GM23338 (cell line): ENCODE data around the gene ENTREP3. TPM values are rescaled to one million over a fixed set of nuclear protein-coding genes. Genes with fewer than 3 reads are reported as not detected.
A peak's percentile ranks its signal among the peaks of the same experiment; 100 is the strongest.

Experiments
- ATAC-seq: fragments of 200-7000 bp; cut with Tn5 transposase; 3 replicates; pipeline ENCODE4 v1.9.1; 2020
- DNase-seq: peaks from one replicate; pipeline ENCODE4 v3.0.0-alpha.2; 2015; ENCODE audit warnings: low spot score
- H2AFZ ChIP-seq: fragments of 200-600 bp; sonication (generic); 2 replicates; pipeline ENCODE4 v1.8.0; 2016; ENCODE audit warnings: antibody characterized with exemption, mild to moderate bottlenecking, moderate library complexity
- H3F3A ChIP-seq: fragments of 200-600 bp; sonication (generic); replicated peaks from 2 replicates; pipeline ENCODE4 v1.8.0; 2017; ENCODE audit warnings: antibody characterized with exemption, mixed run types, low read depth
- H3K27ac ChIP-seq: fragments of 200-600 bp; sonication (generic); 2 replicates; pipeline ENCODE4 v1.6.1; 2016; ENCODE audit warnings: low read depth
- H3K27me3 ChIP-seq: fragments of 200-600 bp; sonication (generic); 2 replicates; pipeline ENCODE4 v1.8.0; 2016; ENCODE audit warnings: mild to moderate bottlenecking, mixed run types, moderate library complexity; ENCODE audit not compliant: insufficient read depth
- H3K36me3 ChIP-seq: fragments of 200-600 bp; sonication (generic); 2 replicates; pipeline ENCODE4 v1.8.0; 2016; ENCODE audit warnings: mild to moderate bottlenecking; ENCODE audit not compliant: insufficient read depth
- H3K4me1 ChIP-seq: fragments of 200-600 bp; sonication (generic); 2 replicates; pipeline ENCODE4 v1.8.0; 2016; ENCODE audit warnings: mild to moderate bottlenecking, moderate library complexity; ENCODE audit not compliant: insufficient read depth
- H3K4me2 ChIP-seq: fragments of 200-600 bp; sonication (generic); 2 replicates; pipeline ENCODE4 v1.7.1; 2017; ENCODE audit warnings: mixed run types
- H3K4me3 ChIP-seq: fragments of 200-600 bp; sonication (generic); 2 replicates; pipeline ENCODE4 v1.6.1; 2016; ENCODE audit warnings: mixed run types
- H3K79me2 ChIP-seq: fragments of 200-600 bp; sonication (generic); replicated peaks from 2 replicates; pipeline ENCODE4 v1.8.0; 2017; ENCODE audit warnings: mild to moderate bottlenecking; ENCODE audit not compliant: insufficient read depth
- H3K9me2 ChIP-seq: fragments of 200-600 bp; sonication (generic); 2 replicates; pipeline ENCODE4 v1.8.0; 2017; ENCODE audit not compliant: insufficient read depth
- H4K20me1 ChIP-seq: fragments of 200-600 bp; sonication (generic); replicated peaks from 2 replicates; pipeline ENCODE4 v1.8.0; 2017; ENCODE audit warnings: mild to moderate bottlenecking; ENCODE audit not compliant: insufficient read depth
- H3K27ac Mint-ChIP-seq: 2 replicates; pipeline ENCODE4 v1.8.0; 2020; ENCODE audit warnings: inconsistent platforms, mild to moderate bottlenecking, moderate library complexity, mixed read lengths
- H3K27me3 Mint-ChIP-seq: 3 replicates; pipeline ENCODE4 v1.8.0; 2022; ENCODE audit warnings: low read depth, mild to moderate bottlenecking, moderate library complexity, mixed read lengths, inconsistent platforms; ENCODE audit not compliant: insufficient read depth, poor library complexity
- H3K36me3 Mint-ChIP-seq: 3 replicates; pipeline ENCODE4 v1.8.0; 2021; ENCODE audit warnings: low read depth, mild to moderate bottlenecking, inconsistent platforms, moderate library complexity, mixed read lengths
- H3K4me1 Mint-ChIP-seq: 3 replicates; pipeline ENCODE4 v1.8.0; 2020; ENCODE audit warnings: mild to moderate bottlenecking, inconsistent platforms, mixed read lengths
- H3K4me3 Mint-ChIP-seq: 3 replicates; pipeline ENCODE4 v1.8.0; 2021; ENCODE audit warnings: moderate library complexity, mild to moderate bottlenecking, inconsistent platforms, mixed read lengths
- H3K9me3 Mint-ChIP-seq: 3 replicates; pipeline ENCODE4 v1.8.0; 2020; ENCODE audit warnings: moderate library complexity, mild to moderate bottlenecking, inconsistent platforms, mixed read lengths
- CREB1 ChIP-seq: fragments of 250-450 bp; sonication (Bioruptor Pico); IDR thresholded peaks from 2 replicates; pipeline ENCODE4 v1.5.0; 2020; ENCODE audit warnings: low read depth, mild to moderate bottlenecking, moderate library complexity
- EZH2 ChIP-seq: fragments of 200-600 bp; sonication (generic); IDR thresholded peaks from one replicate; pipeline ENCODE4 v1.8.0; 2017; ENCODE audit warnings: antibody characterized with exemption, mild to moderate bottlenecking, low read depth; ENCODE audit not compliant: unreplicated experiment
- EZH2phosphoT487 ChIP-seq: fragments of 200-600 bp; sonication (generic); IDR thresholded peaks from one replicate; pipeline ENCODE4 v1.8.1; 2018; ENCODE audit warnings: antibody characterized with exemption; ENCODE audit not compliant: unreplicated experiment
- NANOG ChIP-seq: IDR thresholded peaks from 2 replicates; pipeline ENCODE4 v1.6.1; 2016; ENCODE audit warnings: antibody characterized with exemption, borderline replicate concordance
- POLR2AphosphoS5 ChIP-seq: IDR thresholded peaks from 2 replicates; pipeline ENCODE4 v1.6.1; 2016; ENCODE audit warnings: antibody characterized with exemption, low read depth
- STAT1 ChIP-seq: IDR thresholded peaks from one replicate; pipeline ENCODE4 v1.6.1; 2016; ENCODE audit warnings: antibody characterized with exemption; ENCODE audit not compliant: unreplicated experiment
- ZNF114 ChIP-seq: fragments of 250-450 bp; sonication (Bioruptor Pico); IDR thresholded peaks from 2 replicates; pipeline ENCODE4 v1.5.0; 2020; ENCODE audit warnings: mild to moderate bottlenecking, moderate library complexity
- ZNF331 ChIP-seq: fragments of 250-450 bp; sonication (Bioruptor Pico); IDR thresholded peaks from 2 replicates; pipeline ENCODE4 v1.5.0; 2020; ENCODE audit warnings: low read depth, mild to moderate bottlenecking, moderate library complexity
- polyA plus RNA-seq: library from polyadenylated mRNA; unstranded; fragments of >200 nt; fragmentation: Nextera tagmentation; extraction: Ambion mirVana; gene quantifications from 2 replicates; pipeline ENCODE4 v1.2.1, GENCODE V29; 2016
- total RNA-seq: library from RNA; depleted of rRNA; stranded (reverse); fragments of >200 nt; shearing (Covaris generic); gene quantifications from 2 replicates; pipeline ENCODE4 v1.2.3, GENCODE V29; 2014
- TF ChIP-seq, protein P1 (sequence below): IDR thresholded peaks from one replicate; pipeline ENCODE4 v1.6.1; 2018; ENCODE audit warnings: antibody characterized with exemption; ENCODE audit not compliant: unreplicated experiment
- TF ChIP-seq, protein P2 (sequence below): IDR thresholded peaks from 2 replicates; pipeline ENCODE4 v1.6.1; 2016; ENCODE audit warnings: antibody characterized with exemption
- TF ChIP-seq, protein P3 (sequence below): fragments of 250-450 bp; sonication (Bioruptor Pico); IDR thresholded peaks from 2 replicates; pipeline ENCODE4 v1.5.0; 2020; ENCODE audit warnings: mild to moderate bottlenecking, moderate library complexity

The ENTREP3 gene
- total and polyA plus RNA-seq, 2 experiments from 2014 or later, result 18.6 to 46.3 TPM

DNA sequence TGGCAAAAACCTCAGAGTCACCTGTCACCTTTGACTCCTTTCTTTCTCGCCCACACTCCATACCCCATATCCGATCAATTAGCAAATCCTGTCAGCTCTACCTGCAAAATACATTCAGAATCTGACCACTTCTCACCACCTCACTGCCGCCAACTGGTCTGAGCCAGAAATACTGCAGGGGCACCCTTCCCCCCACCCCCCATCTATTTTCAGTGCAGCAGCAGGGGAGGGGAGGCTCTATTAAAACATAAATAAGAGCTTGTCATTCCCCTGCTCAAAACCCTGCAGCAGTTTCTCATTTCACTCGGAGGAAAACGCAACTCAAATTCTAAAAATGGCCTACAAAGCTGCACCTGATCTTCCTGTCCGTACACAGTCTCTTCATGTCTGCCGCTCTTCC is 42.1 kb upstream of the ENTREP3 start (continued):
- TF ChIP-seq ZNF331 (CRISPR knock-in tag) (no peak), CREB1 (no peak)
- TF ChIP-seq, protein P1, sequence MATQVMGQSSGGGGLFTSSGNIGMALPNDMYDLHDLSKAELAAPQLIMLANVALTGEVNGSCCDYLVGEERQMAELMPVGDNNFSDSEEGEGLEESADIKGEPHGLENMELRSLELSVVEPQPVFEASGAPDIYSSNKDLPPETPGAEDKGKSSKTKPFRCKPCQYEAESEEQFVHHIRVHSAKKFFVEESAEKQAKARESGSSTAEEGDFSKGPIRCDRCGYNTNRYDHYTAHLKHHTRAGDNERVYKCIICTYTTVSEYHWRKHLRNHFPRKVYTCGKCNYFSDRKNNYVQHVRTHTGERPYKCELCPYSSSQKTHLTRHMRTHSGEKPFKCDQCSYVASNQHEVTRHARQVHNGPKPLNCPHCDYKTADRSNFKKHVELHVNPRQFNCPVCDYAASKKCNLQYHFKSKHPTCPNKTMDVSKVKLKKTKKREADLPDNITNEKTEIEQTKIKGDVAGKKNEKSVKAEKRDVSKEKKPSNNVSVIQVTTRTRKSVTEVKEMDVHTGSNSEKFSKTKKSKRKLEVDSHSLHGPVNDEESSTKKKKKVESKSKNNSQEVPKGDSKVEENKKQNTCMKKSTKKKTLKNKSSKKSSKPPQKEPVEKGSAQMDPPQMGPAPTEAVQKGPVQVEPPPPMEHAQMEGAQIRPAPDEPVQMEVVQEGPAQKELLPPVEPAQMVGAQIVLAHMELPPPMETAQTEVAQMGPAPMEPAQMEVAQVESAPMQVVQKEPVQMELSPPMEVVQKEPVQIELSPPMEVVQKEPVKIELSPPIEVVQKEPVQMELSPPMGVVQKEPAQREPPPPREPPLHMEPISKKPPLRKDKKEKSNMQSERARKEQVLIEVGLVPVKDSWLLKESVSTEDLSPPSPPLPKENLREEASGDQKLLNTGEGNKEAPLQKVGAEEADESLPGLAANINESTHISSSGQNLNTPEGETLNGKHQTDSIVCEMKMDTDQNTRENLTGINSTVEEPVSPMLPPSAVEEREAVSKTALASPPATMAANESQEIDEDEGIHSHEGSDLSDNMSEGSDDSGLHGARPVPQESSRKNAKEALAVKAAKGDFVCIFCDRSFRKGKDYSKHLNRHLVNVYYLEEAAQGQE, result no peak

DNA sequence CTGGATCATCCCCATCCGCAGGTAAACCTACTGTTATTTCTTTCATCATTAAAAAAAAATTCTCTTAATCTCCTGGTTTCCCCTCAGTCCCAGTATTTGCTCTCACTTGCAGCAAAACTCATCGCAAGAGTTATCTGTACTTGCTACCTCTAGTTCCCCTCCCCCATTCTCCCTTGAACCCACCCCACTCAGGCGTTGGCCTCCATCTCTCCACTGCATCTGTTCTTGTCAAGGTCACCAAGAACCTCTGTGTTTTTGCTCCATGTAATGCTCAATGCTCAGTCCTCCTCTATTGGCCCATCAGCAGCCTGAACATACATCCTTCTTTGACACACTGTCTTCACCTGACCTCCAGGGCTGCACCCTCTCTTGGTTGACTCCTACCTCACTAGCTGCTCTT is 41.4 kb upstream of the ENTREP3 start:
- peak overlapping the region; percentile 5; the same call in 1 of the 3 replicates for H3K4me3 Mint-ChIP-seq
- Histone ChIP-seq H3K4me2 (no peak overlapping the region), H3K36me3 (no peaks in the 10 kb centered on the region), H3K27ac (no peak overlapping the region), H3K4me1 (peaks cover 17% of the 10 kb centered on the region), H4K20me1 (no peaks in the 10 kb centered on the region), H3K4me3 (no peak overlapping the region), H3K9me2 (no peaks in the 10 kb centered on the region), H3F3A (0 out of 2 replicates have a peak, but pooled peaks cover 11% of the 10 kb centered on the region), H3K79me2 (no peaks in the 10 kb centered on the region), H3K27me3 (peaks cover 33% of the 10 kb centered on the region), H2AFZ (no peak overlapping the region)
- H3K27me3 Mint-ChIP-seq, result peaks cover 31% of the 10 kb centered on the region
- no peak overlapping the region for H3K27ac Mint-ChIP-seq
- ATAC-seq (no peak), DNase-seq (no peak)
- H3K4me1 Mint-ChIP-seq, result peaks cover 35% of the 10 kb centered on the region
- H3K36me3 Mint-ChIP-seq, result no peaks in the 10 kb centered on the region; the same call in 2 of the 3 replicates
- TF ChIP-seq ZNF114 (CRISPR knock-in tag) (no peak), EZH2phosphoT487 (no peak), STAT1 (no peak), ZNF331 (CRISPR knock-in tag) (no peak), CREB1 (no peak), NANOG (no peak), EZH2 (no peak), POLR2AphosphoS5 (no peak)
- TF ChIP-seq, protein P2, sequence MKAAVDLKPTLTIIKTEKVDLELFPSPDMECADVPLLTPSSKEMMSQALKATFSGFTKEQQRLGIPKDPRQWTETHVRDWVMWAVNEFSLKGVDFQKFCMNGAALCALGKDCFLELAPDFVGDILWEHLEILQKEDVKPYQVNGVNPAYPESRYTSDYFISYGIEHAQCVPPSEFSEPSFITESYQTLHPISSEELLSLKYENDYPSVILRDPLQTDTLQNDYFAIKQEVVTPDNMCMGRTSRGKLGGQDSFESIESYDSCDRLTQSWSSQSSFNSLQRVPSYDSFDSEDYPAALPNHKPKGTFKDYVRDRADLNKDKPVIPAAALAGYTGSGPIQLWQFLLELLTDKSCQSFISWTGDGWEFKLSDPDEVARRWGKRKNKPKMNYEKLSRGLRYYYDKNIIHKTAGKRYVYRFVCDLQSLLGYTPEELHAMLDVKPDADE, result no peak
- TF ChIP-seq, protein P1, result no peak
- TF ChIP-seq, protein P3, sequence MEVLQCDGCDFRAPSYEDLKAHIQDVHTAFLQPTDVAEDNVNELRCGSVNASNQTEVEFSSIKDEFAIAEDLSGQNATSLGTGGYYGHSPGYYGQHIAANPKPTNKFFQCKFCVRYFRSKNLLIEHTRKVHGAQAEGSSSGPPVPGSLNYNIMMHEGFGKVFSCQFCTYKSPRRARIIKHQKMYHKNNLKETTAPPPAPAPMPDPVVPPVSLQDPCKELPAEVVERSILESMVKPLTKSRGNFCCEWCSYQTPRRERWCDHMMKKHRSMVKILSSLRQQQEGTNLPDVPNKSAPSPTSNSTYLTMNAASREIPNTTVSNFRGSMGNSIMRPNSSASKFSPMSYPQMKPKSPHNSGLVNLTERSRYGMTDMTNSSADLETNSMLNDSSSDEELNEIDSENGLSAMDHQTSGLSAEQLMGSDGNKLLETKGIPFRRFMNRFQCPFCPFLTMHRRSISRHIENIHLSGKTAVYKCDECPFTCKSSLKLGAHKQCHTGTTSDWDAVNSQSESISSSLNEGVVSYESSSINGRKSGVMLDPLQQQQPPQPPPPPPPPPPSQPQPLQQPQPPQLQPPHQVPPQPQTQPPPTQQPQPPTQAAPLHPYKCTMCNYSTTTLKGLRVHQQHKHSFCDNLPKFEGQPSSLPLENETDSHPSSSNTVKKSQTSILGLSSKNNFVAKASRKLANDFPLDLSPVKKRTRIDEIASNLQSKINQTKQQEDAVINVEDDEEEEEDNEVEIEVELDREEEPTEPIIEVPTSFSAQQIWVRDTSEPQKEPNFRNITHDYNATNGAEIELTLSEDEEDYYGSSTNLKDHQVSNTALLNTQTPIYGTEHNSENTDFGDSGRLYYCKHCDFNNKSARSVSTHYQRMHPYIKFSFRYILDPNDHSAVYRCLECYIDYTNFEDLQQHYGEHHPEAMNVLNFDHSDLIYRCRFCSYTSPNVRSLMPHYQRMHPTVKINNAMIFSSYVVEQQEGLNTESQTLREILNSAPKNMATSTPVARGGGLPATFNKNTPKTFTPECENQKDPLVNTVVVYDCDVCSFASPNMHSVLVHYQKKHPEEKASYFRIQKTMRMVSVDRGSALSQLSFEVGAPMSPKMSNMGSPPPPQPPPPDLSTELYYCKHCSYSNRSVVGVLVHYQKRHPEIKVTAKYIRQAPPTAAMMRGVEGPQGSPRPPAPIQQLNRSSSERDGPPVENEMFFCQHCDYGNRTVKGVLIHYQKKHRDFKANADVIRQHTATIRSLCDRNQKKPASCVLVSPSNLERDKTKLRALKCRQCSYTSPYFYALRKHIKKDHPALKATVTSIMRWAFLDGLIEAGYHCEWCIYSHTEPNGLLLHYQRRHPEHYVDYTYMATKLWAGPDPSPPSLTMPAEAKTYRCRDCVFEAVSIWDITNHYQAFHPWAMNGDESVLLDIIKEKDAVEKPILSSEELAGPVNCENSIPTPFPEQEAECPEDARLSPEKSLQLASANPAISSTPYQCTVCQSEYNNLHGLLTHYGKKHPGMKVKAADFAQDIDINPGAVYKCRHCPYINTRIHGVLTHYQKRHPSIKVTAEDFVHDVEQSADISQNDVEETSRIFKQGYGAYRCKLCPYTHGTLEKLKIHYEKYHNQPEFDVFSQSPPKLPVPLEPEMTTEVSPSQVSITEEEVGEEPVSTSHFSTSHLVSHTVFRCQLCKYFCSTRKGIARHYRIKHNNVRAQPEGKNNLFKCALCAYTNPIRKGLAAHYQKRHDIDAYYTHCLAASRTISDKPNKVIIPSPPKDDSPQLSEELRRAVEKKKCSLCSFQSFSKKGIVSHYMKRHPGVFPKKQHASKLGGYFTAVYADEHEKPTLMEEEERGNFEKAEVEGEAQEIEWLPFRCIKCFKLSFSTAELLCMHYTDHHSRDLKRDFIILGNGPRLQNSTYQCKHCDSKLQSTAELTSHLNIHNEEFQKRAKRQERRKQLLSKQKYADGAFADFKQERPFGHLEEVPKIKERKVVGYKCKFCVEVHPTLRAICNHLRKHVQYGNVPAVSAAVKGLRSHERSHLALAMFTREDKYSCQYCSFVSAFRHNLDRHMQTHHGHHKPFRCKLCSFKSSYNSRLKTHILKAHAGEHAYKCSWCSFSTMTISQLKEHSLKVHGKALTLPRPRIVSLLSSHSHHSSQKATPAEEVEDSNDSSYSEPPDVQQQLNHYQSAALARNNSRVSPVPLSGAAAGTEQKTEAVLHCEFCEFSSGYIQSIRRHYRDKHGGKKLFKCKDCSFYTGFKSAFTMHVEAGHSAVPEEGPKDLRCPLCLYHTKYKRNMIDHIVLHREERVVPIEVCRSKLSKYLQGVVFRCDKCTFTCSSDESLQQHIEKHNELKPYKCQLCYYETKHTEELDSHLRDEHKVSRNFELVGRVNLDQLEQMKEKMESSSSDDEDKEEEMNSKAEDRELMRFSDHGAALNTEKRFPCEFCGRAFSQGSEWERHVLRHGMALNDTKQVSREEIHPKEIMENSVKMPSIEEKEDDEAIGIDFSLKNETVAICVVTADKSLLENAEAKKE (CRISPR knock-in tag), result no peak
- no peaks in the 10 kb centered on the region for H3K9me3 Mint-ChIP-seq
